Measurements from ENCODE around the gene BEST1. TPM values are rescaled to one million over a fixed set of nuclear protein-coding genes. Genes with fewer than 3 reads are reported as not detected.

The BEST1 gene
- total RNA-seq (2022; extraction: Qiagen RNA extraction): 1.9 to 3.9 TPM (median 2.6 TPM) in 5 replicates

DNA sequence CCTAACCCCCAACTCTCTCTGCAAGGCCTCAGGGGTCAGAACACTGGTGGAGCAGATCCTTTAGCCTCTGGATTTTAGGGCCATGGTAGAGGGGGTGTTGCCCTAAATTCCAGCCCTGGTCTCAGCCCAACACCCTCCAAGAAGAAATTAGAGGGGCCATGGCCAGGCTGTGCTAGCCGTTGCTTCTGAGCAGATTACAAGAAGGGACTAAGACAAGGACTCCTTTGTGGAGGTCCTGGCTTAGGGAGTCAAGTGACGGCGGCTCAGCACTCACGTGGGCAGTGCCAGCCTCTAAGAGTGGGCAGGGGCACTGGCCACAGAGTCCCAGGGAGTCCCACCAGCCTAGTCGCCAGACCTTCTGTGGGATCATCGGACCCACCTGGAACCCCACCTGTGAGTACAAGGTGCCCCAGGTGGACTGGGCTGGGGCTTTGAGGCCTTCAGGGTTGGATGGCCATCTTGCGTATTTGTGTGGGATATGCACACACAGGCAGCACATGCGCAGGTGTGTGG lies at the start of gene BEST1:
Gene BEST1 (plus strand): TSS at position 317 of the 513 bp plus-strand sequence. CDS start 1,456 bp downstream, outside the sequence.

GRCh38 chr11:61917334-61918109 lies 32.6 kb upstream of the BEST1 start, which contains the start of gene RAB3IL1:
Gene RAB3IL1 (minus strand): TSS chr11:61917566. CDS start chr11:61917367, 199 bp downstream.

GRCh38 chr11:61967116-61967923 lies 17.2 kb downstream of the BEST1 start, which contains the start of gene FTH1:
Gene FTH1 (minus strand): TSS chr11:61967634. CDS start chr11:61967425, 209 bp downstream.

Other genes with a start within 250 kb of the BEST1 start
- 14.2 to 21.4 TPM (median 18.9 TPM) in 5 replicates for gene MYRF, start 197.7 kb upstream of the BEST1 start, total RNA-seq (2022; extraction: Qiagen RNA extraction)
- 214 to 277 TPM (median 234 TPM) in 5 replicates for gene TMEM258, start 157.8 kb upstream of the BEST1 start, total RNA-seq (2022; extraction: Qiagen RNA extraction)
- 90.3 to 108 TPM (median 97.7 TPM) in 5 replicates for gene FEN1, start 157.4 kb upstream of the BEST1 start, total RNA-seq (2022; extraction: Qiagen RNA extraction)
- 162 to 234 TPM (median 202 TPM) in 5 replicates for gene FADS1, start 133.3 kb upstream of the BEST1 start, total RNA-seq (2022; extraction: Qiagen RNA extraction)
- gene FADS2, start 122.1 kb upstream of the BEST1 start, total RNA-seq (2022; extraction: Qiagen RNA extraction): 327 to 428 TPM (median 371 TPM) in 5 replicates
- gene FADS3, start 58.8 kb upstream of the BEST1 start, total RNA-seq (2022; extraction: Qiagen RNA extraction): 61.4 to 86.5 TPM (median 79.0 TPM) in 5 replicates
- gene RAB3IL1, start 32.8 kb upstream of the BEST1 start, total RNA-seq (2022; extraction: Qiagen RNA extraction): 16.0 to 23.0 TPM (median 19.1 TPM) in 5 replicates
- gene FTH1, start 17.3 kb downstream of the BEST1 start, total RNA-seq (2022; extraction: Qiagen RNA extraction): 12,014 to 20,729 TPM (median 18,049 TPM) in 5 replicates
- 43.9 to 57.8 TPM (median 51.8 TPM) in 5 replicates for gene INCENP, start 173.7 kb downstream of the BEST1 start, total RNA-seq (2022; extraction: Qiagen RNA extraction)
- gene SCGB1D1, start 239.9 kb downstream of the BEST1 start, total RNA-seq (2022; extraction: Qiagen RNA extraction): not detected in 5 replicates